HG03558 (cell line): ENCODE data around the gene LPCAT1.
"Not testable (repeated sequence)": the region's sequence is repeated elsewhere in the genome, so short reads cannot be mapped to it uniquely, and the experiment has no call there.

Experiments used
- ATAC-seq: cut with Tn5 transposase; IDR thresholded peaks from one replicate; pipeline ENCODE4 v1.9.1; 2021; ENCODE audit warnings: moderate number of reproducible peaks; ENCODE audit not compliant: unreplicated experiment; ENCODE audit errors: extremely low read depth

LPCAT1 gene

DNA sequence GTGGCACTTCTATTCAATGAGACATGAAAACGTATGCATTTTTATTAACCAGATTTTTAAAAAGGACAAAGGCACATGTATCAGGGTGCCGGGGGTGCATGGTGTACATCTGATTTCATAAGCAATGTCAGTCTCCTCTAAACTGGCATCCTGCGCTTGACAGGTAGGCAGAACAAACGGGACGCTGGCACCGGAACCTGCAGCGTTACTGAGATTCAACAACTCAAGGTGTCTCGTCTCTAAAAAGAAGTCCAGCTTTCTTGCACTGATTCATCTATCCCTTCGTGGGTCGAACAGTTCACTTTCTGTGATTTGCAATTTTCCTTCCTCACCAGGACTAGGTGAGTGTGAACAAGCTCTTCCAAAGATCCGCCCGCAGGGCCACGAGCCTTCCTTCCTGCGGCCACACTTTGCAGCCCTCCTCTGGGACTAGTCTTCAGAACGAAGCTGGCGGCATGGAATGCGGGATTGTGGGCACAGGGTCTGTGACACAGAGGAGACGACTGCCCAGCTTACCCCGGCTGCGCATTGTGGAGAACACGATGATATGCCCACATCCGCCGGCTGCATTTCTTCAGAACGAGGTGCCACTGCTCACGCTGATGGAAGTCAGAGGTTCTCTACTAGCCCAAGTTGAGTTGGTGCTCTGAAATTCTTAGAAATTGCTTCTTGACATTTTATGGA is 85.7 kb downstream of the LPCAT1 start:
- no peak for ATAC-seq

DNA sequence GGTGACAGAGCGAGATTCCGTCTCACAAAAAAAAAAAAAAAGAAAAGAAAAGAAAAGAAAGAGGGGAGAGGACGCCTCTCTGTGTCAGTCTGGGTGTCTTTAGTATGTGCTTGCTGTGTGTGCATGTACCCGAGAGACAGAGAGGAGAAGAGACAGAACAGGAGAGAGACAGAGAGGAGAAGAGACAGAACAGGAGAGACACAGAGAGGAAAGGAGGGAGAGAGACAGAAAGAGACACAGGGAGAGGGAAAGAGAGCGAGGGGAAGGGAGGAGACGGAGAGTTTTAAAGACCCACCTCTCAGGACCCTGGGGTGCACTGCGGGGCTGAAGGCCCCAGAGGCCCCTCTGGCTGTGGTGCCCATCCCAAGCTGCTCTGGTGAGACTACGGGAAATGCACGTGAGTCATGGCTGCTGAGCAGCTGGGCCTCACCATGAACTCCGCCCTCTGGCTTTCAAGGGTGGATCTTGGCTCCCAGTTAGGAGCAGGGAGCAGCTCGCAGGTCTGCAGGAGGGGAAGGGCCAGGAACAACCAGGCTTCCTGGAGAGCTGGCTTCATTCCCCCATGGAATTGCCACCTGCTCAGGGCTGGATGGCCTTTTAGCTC is 86.4 kb downstream of the LPCAT1 start:
- ATAC-seq = no peak

DNA sequence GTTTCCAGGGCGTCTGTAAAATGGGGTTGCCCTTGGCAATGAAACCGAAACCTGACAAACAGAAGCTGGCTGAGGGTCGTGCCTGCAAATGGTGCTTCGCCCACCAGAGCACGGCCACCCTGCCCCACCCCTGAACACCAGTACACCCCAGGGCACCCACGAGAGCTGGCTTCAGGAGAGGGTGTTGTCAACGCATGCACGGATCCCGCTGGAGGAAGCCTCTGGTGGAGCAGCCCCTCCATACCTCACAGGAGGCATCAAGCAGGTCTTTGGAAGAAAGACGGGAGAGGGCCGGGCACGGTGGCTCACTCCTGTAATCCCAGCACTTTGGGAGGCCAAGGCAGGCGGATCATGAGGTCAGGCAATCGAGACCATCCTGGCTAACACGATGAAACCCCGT is 87.1 kb downstream of the LPCAT1 start:
- no peak for ATAC-seq

- no peak for ATAC-seq
Observed at GRCh38 chr5:1436036-1436435, 87.7 kb downstream of the LPCAT1 start.

- no peak for ATAC-seq
Observed at GRCh38 chr5:1435369-1435768, 88.4 kb downstream of the LPCAT1 start.

DNA sequence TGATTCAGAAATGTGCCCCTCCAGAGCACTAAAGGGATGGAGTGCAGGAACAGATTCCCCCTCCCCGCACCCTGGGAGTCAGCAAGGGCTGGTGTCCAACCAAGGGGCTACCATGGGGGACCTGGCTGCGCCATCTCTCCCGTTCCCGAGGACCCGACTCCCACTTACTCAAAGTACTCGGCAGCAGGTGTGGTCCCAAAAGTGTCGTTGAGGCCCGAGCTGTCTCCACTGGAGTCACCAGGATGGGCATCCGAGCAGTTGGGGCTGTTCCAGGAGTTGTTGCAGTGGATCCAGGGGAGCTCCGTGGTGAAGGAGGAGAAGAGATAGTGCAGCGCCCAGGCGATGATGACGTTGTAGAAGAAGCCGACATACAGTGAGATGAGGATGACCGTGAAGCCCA is 91.5 kb downstream of the LPCAT1 start:
- ATAC-seq = no peak

DNA sequence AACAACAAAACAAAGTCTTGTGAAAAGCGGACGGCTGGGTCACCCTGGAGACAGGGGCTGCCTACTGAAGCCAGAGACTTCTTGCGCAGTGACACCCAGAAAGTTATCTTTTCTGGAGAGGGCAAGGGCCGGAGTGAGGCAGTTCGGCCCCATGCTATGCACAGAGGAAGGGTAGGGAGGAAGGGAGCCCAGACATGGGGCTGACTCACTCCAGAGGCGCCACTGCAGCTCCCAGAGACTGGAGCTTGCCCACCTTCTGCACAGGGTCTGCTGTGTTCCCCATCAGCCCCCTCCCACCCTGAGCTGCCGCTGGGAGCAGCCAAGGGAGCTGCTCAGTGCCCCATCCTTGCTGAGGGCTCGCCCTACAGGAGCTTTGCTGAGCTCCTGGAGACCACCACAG is 91.9 kb downstream of the LPCAT1 start:
- ATAC-seq = no peak

DNA sequence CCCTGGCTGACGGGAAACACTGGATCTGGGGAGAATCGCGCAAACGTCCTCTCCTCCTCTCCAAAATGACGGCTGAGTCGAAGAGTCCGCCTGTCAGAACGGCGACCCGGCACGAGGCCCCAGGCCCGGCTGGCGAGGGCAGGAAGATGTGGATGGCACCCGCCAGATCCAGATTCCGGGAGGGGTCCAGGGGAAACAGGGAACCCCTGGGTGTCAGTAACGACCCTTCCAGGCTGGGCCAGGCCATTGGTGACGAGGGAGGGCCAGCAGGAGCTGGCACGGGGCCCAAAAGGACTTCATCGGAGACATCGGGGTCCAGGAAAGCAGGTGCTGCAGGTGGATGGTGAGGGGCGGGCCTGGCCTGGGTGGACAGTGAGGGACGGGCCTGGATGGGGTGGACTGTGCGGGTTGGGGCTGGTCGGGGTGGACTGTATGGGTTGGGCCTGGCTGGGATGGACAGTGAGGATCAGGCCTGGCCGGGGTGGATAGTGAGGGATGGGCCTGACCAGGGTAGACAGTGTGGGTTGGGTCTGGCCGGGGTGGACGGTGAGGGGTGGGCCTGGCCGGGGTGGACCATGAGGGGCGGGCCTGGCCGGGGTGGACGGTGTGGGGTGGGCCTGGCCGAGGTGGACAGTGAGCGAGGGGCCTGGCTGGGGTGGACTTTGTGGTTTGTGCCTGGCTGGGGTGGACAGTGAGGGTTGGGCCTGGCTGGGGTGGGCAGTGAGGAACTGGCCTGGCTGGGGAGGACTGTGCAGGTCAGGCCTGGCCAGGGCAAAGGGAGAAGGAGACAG is 92.5 kb downstream of the LPCAT1 start:
- ATAC-seq = no peak

DNA sequence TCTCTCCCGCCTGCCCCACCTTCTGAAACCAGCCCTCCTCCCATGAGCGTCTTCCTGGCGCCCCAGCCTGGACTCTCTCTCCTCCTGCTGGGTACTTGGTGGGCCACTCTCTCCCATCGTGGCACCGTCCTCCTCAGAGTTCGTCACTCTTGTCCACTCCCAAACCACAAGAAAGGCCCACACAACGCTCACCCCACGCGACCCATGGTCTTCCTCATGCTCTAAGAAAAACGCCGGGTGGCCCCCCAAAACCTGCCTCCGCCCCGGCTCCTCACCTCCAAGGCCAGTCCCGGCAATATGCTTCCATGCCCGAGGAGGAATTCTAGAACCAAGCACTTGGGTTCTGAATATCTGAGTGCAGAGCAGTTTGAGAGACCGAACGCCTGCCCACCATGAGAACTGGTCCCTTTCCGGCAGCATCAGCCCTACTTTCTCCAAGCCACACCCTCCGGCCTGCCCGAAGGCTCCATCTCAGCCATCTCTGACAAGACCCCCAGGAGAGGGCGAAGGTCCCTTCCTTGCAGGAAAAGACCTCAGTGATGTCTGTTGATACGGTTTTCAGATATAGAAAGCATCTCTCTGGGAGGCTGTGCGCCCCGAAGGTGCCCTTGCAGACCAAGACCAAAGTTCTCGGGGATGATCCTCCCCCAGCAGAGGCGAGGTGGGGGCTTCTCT is 93.5 kb downstream of the LPCAT1 start:
- no peak for ATAC-seq

- no peak for ATAC-seq
Observed at GRCh38 chr5:1429496-1429895, 94.3 kb downstream of the LPCAT1 start.

GRCh38 chr5:1429066-1429465 is 94.7 kb downstream of the LPCAT1 start:
- ATAC-seq = no peak

DNA sequence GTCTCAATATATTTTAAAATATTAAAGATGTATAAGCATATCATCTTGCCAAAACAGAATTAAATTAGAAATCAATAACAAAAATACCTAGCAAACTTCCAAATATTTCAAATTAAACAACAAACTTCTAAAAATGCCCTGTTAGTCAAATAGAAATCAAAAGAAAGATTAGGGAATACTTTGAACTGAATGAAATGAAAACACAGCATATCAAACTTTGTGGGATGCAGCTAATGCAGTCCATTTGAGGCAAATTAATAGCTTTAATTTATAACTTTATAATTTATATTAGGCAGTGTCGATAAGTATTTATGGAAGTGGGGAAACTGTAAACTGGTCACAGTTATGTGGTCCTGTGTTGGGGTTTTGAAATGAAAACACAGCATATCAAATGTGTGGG is 95.7 kb downstream of the LPCAT1 start:
- no peak for ATAC-seq

DNA sequence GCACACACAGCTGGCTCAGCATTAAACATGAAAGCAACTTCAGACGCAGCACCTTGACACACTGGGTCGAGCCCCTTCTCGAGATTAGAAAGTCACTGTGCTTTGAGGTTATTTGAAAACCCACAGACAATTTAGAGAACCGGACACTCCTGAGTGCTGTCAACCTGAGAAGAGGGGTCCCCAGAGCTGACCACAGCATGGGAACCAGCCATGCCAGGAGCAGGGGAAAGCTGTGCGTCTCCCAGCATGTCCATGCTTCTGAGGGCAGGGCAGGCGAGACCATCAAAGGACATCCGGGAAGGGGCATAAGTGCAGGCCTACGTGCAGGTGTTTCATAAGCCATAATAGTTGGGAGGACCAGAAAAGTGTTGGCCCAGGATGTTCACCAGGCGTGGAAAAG is 99.0 kb downstream of the LPCAT1 start:
- ATAC-seq = no peak

DNA sequence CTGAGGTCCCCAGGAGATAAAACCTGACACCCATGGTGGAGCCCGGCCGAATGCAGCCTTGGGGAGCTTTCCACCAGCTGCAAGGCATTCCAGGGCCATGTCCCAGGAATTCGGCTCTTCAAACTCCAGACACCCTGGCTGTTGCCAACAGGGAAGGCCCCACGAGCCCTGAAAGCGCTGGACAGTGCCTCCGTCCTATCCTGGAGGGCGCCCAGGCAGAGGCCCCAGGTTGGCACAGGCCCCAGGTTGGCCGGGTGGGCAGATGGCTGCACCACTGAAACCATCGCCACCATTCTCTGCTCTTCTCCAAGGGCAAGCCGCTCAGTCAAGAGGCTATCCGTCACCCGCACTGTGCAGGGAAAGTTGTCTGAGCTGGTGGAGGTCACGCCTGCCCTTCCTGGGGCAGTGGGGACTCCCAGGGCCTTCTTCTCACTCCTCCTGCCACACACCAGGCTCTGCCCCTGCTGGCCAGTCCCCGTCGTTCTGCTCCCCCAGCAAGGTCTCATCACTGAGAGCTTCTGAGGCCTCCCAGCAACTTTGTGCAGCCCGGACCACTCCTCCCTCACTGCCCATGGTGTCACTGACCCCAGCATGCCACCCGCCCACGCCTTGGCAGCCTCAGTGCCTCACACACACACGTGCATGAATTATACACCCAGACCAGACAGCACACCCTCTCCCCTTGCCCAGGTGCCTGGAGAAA is 99.7 kb downstream of the LPCAT1 start:
- no peak for ATAC-seq

GRCh38 chr5:1422522-1422921 is 101.2 kb downstream of the LPCAT1 start:
- ATAC-seq = not testable (repeated sequence)

- ATAC-seq = no peak
Observed at GRCh38 chr5:1421521-1422341, 102.0 kb downstream of the LPCAT1 start.

DNA sequence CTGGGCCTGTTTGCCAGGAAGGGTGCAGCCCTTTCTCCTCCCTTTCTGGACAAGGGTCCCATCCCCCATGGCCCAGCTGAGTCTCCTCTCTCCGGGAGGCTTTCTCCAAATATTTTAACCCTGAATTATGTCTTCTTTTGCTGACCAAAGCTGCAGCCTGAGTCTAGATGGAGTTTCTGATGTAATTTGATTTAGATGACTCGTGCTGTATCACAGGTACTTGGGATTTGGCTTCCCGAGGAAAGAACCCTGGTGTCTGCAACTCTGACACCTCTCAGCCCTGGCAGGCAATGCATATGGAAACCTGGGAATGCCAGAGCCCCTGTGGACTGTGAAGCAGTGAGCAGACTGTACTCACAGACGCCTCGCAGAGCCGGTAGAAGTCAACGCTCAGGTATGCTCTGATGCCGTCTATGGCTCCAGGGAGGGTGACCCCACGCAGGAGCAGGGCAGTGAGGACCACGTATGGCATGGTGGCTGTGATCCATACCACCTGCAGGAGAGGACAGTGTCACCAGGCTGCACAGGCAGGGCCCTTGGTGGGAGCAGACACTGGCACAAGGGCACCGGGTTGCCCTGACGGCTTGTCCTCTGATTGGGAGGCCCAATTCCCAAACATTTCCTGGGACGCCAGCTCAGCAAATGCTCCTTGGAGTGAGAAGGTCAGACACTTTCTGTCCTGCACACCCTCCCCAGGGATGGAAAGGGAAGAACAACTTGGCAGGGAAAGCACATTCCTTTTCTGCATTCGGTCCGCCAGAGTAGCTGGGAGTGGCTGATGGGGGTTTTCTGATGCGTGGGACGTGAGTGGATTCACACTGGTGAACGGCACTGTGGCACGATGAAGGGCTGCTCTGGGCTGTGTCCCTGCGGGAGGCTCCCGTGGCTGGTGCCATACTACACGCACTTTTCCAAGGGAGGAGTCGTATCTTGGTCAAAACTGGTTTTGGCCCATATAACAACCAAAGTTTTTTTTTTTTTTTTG is 103.3 kb downstream of the LPCAT1 start:
- no peak for ATAC-seq

DNA sequence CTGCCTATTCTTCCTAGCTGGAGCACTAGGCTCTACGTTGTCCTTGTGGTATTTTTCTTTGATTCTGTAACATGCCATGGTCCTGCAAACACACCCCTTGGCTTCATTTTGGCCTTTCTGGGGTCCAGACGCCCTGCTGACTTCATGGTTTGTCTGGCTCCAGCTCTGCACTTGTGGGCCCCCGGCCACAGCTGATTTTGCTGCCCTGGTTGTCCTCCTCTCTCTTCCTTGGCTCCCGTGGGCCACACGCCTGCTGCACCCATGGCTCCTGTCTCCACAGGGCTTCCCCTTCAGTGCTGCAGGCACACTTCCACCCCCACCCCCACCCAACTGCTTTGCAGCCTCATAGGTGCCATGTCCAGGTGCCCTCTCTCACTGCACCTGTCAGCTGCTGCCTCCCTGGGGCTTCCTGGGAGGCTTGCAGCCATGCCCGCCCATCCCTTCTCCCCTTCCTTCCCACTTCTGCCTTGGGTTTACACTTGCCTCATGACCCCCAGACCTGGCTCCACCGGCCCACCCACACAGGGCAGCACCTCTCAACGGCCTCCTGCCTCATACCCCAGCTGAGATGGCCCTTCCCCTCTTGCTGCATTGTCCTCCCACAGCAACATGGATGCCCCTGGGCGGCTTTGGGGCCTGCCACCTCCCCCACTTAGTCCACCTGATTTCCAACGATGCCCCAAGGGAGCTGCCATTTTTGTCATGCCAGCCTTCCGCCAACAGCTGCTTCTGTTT is 104.1 kb downstream of the LPCAT1 start:
- ATAC-seq = no peak
